Measurements from ENCODE around the gene PSMB8.
"Not testable (repeated sequence)": the region's sequence is repeated elsewhere in the genome, so short reads cannot be mapped to it uniquely, and the experiment has no call there.

PSMB8 gene

DNA sequence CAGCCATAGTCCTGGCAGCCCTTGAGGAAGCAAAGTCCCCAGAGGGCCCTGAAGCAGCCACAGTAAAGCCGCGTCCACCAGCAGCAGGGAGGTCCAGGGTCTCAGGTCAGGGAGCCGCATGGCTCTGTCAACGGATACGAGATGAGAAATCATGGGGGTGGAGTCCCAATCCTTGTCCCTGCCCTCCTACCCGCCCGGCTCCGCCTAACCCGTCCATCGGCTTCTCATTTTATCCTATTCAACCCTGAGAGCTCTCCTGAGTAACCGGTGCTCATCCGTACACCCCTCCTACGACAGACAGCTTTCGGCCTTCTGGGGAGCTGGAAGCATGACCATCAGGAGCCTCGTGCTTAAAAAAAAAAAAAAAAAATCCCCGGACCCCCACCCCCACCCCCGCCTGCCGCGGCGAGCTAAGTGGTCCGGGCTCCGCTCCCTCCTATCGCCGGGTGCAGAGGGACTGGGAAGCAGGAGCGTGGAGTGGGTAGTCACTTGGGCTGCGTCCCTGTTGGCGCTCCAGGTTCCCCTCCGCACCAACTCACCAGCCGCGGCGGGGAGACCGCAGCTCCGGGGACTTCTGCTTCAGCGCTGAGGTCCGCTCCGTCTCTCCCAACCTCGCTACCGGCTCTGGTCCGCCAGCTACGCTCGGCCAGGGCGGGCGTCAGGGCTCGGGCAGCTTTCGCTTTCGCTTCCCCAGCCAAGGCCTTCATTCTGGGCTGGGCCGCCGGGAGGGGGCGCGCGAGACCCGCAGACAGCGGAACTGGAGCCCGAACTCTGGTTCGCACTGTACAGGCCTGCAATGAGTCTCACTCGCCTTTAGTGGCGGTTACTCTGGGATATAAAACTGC is 5.5 kb downstream of the PSMB8 start, which contains the start of gene TAP2:
TAP2 (minus strand) TSS at position 626 of the 845 bp plus-strand sequence; CDS start at position 120, 506 bp downstream.
- peak; percentile 83 for DNase-seq (ENCODE audit: low read depth, low spot score)

- DNase-seq (ENCODE audit: low read depth, low spot score): no peak
Measured at GRCh38 chr6:32837651-32838113, 6.2 kb downstream of the PSMB8 start.

DNA sequence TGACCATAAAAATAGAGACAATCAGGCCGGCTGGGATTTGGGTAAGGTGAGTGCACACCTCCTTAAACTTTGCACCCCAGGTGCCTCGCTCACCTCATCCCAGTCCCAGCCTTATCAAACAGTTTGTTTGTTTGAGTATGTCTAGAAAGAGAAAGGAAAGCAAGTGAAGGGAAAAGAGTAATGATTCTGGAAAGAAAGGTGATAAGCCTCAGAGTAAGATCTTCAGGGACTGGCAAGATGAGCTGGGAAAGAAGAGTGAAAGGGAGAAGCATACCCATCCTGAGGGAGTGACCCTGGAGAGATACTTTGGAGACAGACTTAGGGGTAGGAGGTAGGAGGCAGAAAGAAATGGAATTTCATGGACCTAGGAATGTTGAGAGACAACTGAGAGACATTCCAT is 7.0 kb downstream of the PSMB8 start:
- no peak for DNase-seq (ENCODE audit: low read depth, low spot score)

DNA sequence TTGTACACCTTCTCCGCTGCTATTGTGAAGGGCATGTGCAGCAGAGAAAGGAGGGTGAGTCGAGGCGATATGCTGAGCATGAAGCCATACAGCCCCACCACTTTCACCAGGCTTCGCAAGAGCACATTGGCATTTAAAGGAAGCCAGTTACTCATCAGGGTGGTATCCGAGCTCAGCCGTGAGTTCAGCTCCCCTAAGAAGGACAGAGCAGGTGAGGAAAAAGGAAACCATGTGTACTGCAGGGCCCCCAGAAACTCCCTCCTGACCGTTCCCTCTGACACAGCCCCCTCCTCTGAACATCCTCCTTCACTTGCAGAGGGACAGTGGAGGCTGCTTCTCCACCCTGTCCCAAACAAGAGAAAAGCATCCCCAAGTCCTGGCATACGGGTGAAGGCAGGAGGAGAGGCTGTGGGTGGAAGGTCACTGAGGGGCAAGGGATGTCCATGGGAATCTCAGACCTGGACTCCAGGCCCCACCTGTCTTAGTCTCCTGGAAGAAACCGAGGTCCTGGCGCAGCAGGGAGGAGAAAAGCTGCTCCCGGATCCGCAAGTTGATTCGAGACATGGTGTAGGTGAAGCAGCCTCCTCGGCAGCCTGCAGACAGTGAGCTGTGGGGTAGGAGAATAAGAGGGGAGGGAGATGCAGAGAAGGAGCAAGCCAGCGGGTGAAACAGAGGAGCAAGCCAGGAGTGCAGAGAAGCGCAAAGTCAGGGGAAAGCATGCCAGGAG is 8.5 kb downstream of the PSMB8 start:
- DNase-seq (ENCODE audit: low read depth, low spot score): no peak

DNA sequence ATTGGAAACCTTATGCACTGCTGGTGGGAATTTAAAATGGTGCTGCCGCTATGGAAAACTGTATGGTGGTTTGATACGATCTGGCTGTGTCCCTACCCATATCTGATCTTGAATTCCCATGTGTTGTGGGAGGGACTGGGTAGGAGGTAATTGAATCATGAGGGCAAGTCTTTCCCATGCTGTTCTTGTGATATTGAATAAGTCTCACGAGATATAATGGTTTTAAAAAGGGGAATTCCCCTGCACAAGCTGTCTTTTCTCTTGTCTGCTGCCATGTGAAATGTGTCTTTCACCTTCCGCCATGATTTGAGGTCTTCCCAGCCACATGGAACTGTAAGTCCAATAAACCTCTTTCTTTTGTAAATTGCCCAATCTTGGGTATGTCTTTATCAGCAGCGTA is 10.2 kb downstream of the PSMB8 start:
- DNase-seq (ENCODE audit: low read depth, low spot score): no peak

- no peak for DNase-seq (ENCODE audit: low read depth, low spot score)
Measured at GRCh38 chr6:32832535-32832934, 11.3 kb downstream of the PSMB8 start.

DNA sequence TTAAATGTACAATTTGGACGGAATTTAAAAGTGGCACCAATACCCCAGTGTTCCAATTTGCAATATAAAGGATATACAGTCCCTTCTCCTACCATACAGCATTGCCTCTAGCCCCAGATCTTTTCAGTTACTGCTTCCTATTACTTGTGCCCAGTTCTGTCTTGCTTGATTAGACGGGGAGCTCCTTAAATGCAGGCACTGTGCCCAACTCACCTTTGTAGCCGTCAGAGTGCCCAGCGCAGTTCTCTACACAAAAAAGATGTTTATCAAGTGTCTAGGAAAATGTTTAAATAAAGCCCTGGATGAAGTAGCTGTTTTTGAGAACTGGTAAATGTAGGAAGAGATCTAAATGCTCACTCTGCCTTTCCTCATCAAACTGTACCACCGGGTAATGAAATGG is 12.9 kb downstream of the PSMB8 start:
- DNase-seq (ENCODE audit: low read depth, low spot score): no peak

DNA sequence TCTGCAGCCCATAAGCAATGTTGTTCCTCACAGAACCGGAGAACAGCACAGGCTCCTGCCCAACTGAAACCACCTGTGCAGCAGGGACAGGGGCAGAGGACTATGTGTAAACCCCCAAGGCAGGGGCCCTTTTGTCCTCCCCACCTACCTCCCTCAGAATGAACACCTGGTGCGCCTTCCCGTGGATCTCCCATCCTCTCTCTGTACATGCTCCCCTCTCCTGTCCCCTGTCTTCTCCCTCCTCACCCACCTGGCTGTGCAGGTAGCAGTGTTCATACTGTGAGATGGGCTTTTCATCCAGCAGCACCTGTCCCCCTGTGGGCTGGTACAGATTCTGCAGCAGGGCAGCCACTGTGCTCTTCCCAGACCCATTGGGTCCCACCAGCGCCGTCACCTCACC is 13.8 kb downstream of the PSMB8 start:
- DNase-seq (ENCODE audit: low read depth, low spot score): no peak

GRCh38 chr6:32829495-32829894 is 14.4 kb downstream of the PSMB8 start:
- no peak for DNase-seq (ENCODE audit: low read depth, low spot score)

DNA sequence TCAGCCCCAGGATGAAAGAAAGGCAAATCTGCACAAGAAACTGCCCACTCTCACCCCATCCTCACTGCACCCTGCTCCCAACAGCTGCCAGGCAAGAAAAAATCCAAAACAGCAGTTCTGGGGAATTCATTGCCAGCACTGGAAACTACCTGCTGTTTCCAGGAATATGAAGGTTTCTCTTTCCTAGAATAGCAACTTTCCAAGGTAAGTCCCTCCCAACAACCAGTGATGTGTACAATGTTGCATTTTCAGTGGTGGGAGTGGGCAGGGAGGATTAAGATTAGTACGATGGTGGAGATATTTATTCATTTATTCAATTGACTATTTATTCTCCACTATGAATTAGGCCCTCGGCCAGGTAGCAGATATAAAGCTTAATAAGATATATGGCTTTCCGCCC is 16.8 kb downstream of the PSMB8 start:
- no peak for DNase-seq (ENCODE audit: low read depth, low spot score)

- DNase-seq (ENCODE audit: low read depth, low spot score): no peak
Measured at GRCh38 chr6:32825966-32826365, 17.9 kb downstream of the PSMB8 start.

DNA sequence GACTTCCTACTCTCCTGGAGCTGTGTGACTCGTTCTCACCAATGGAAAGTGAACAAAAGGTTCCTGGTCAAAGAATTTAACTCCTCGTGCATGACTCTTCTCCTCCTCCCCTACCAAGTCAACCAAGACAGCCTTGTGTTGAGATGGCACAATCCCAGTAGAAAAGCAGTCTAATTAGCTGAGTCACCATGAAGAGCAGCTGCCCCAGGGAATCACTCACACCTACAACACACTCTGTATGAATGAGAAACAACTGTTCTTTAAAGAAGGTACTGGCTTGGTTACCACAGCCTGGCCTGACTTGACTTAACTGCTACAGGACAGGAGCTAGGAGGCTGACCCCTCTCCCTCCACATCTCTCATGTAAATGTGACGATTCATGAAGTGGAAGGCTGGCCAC is 24.1 kb downstream of the PSMB8 start:
- DNase-seq (ENCODE audit: low read depth, low spot score): no peak

- no peak for DNase-seq (ENCODE audit: low read depth, low spot score)
Measured at GRCh38 chr6:32818867-32819266, 25.0 kb downstream of the PSMB8 start.

- no peak for DNase-seq (ENCODE audit: low read depth, low spot score)
Measured at GRCh38 chr6:32816746-32817204, 27.1 kb downstream of the PSMB8 start, which contains the start of gene HLA-DOB. Gene HLA-DOB (minus strand): TSS chr6:32817002. CDS start chr6:32816951, 51 bp downstream.

- no peak for DNase-seq (ENCODE audit: low read depth, low spot score)
Measured at GRCh38 chr6:32815996-32816395, 27.9 kb downstream of the PSMB8 start.

GRCh38 chr6:32815115-32815514 is 28.7 kb downstream of the PSMB8 start:
- no peak for DNase-seq (ENCODE audit: low read depth, low spot score)

DNA sequence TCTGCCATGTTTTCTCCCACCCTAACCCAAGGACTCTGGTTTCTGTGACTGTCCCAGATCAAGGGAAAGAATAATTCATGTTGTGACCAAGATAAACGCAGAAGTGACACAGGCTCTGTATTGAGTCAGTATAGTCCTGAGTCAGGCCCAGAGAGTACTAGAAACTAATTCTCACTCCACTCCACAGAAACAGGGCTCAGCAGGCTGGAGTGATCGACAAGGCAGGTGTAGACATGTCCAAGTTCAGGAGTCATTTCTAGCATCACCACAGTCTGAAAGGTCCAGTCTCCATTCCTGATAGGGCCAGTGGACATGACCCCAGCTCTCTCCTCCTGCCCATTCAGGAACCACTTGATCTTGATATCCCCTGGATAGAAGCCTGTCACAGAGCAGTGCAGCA is 29.7 kb downstream of the PSMB8 start:
- DNase-seq (ENCODE audit: low read depth, low spot score): no peak

DNA sequence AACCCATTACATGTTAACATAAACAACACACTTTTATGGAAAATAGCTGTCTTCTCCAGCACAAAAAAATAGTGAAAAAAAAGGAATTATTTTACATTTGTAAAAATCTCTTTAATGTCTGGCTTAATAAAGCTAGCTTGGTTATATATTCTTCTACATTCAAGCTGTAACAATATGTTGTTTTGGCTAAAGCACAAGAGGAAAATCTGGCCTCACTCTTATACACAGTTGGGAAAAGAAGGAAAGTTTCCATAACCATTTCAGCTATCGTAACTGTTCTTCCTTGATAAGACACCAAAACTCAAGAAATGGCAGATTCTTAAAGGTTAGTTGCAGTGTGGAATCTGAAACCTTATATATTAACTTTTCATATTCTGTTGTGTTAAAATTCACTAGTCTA is 34.7 kb downstream of the PSMB8 start:
- DNase-seq (ENCODE audit: low read depth, low spot score): no peak

DNA sequence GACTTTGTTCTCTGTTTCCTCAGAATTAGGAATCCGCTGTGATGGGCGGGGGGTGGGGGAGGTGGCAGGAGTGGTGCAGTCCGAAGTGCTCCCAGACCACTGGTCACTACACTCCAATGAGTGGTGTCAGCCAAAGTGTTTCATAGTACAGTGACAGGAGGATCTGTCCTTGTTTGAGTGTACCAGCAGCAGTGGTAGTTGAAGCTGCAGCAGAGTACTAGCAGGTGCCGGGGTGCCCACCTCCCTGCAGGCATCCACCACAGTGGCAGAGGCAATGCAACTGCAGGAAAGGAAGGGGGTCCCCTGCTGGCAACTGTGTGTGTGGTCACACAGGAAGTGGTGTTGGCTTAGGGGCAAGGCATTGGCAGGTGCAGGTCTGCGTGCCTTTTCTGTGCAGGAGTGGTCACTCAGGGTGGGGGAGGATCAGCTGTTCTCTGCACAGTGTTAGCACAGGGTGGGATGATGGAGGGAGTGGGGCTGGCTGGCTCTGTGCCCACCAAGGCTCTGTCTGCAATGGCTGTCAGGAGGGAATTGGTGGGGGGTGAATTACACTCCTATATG is 36.7 kb downstream of the PSMB8 start:
- DNase-seq (ENCODE audit: low read depth, low spot score): no peak

GRCh38 chr6:32805404-32805803 is 38.4 kb downstream of the PSMB8 start:
- DNase-seq (ENCODE audit: low read depth, low spot score): not testable (repeated sequence)

DNA sequence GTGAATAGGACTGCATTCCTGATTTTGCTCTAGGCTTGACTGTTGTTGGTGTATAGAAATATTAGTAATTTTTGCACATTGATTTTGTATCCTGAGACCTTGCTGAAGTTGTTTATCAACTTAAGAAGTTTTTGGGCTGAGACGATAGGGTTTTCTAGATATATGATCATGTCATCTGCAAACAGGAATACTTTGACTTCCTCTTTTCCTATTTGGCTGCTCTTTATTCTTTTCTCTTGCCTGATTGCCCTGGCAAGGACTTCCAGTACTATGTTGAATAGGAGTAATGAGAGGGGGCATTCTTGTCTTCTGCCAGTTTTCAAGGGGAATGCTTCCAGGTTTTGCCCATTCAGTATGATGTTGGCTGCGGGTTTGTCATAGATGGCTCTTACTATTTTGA is 40.4 kb downstream of the PSMB8 start:
- DNase-seq (ENCODE audit: low read depth, low spot score): no peak

DNA sequence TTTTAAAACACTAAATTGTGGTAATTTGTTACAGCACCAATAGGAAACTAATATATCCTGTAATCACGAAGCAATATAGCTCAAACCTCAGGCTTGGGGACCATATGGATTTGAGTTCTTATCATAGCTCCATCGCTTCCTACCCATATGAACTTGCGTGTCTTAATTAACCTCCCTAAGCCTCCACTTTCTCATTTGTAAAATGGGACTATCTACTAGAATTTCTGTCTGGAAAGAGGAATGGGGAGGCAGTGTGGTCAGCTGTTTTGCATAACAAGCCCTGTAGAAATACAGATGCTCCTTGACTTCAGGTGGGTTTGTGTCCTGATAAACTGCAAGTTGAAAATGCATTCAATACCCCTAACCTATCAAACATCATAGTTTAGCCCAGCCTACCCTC is 44.1 kb downstream of the PSMB8 start:
- no peak for DNase-seq (ENCODE audit: low read depth, low spot score)

Data from smooth muscle cell of the brain vasculature (primary cell).